Stimulated activated naive B cell treated with anti-CD40 and anti-IgM and Interleukin-4, amounts not matched to agents 10 μg/mL and 1 μg/mL and 100 μg/mL, for 72 hours (primary cell): Measurements from ENCODE around the gene RPRD1A.
A peak's percentile ranks its signal among the peaks of the same experiment; 100 is the strongest.
"Not testable (repeated sequence)": the region's sequence is repeated elsewhere in the genome, so short reads cannot be mapped to it uniquely, and the experiment has no call there.

Experiments used
- ATAC-seq, 2 donors: fragments of 150-1000 bp; cut with Tn5 transposase; replicated peaks; 2 replicates each; pipeline ENCODE4 v1.10.0; 2021; ENCODE audit warnings: moderate library complexity in 1 of 2
- DNase-seq: peaks from one replicate; pipeline ENCODE4 v3.0.0; 2021
- H3K27ac Mint-ChIP-seq: one replicate; pipeline ENCODE4 v1.8.0; 2022; ENCODE audit warnings: mild to moderate bottlenecking, mixed read lengths
- H3K27me3 Mint-ChIP-seq, 2 donors: one replicate each; pipeline ENCODE4 v1.8.0; 2022; ENCODE audit warnings: mixed read lengths in 2 of 2
- H3K36me3 Mint-ChIP-seq, 2 donors: one replicate each; pipeline ENCODE4 v1.8.0; 2022; ENCODE audit warnings: mixed read lengths in 2 of 2, mild to moderate bottlenecking in 1 of 2
- H3K4me1 Mint-ChIP-seq, 2 donors: one replicate each; pipeline ENCODE4 v1.8.0; 2022; ENCODE audit warnings: mixed read lengths in 2 of 2, mild to moderate bottlenecking in 1 of 2
- H3K4me3 Mint-ChIP-seq, 2 donors: one replicate each; pipeline ENCODE4 v1.8.0; 2022; ENCODE audit warnings: mild to moderate bottlenecking in 2 of 2, mixed read lengths in 2 of 2, moderate library complexity in 1 of 2
- H3K9me3 Mint-ChIP-seq, 2 donors: one replicate each; pipeline ENCODE4 v1.8.0; 2022; ENCODE audit warnings: mixed read lengths in 2 of 2, mild to moderate bottlenecking in 1 of 2

RPRD1A gene

GRCh38 chr18:36094431-36094830 lies 27.1 kb upstream of the RPRD1A start:
- no peak for ATAC-seq
- no peak overlapping the region for H3K27ac Mint-ChIP-seq
- no peaks in the 10 kb centered on the region for H3K27me3 Mint-ChIP-seq
- DNase-seq = no peak
- no peaks in the 10 kb centered on the region for H3K4me1 Mint-ChIP-seq
- no peaks in the 10 kb centered on the region for H3K36me3 Mint-ChIP-seq
- no peak overlapping the region for H3K4me3 Mint-ChIP-seq
- H3K9me3 Mint-ChIP-seq = no peaks in the 10 kb centered on the region

- not testable (repeated sequence) for H3K27me3 Mint-ChIP-seq, H3K27ac Mint-ChIP-seq, ATAC-seq, H3K4me3 Mint-ChIP-seq, H3K36me3 Mint-ChIP-seq, H3K9me3 Mint-ChIP-seq, H3K4me1 Mint-ChIP-seq, DNase-seq
Observed at GRCh38 chr18:36092116-36092515, 24.8 kb upstream of the RPRD1A start.

GRCh38 chr18:36089001-36089400 lies 21.6 kb upstream of the RPRD1A start:
- Mint-ChIP-seq H3K4me1 (peaks cover 3 to 20% of the 10 kb centered on the region in 2 donors), H3K4me3 (no peak overlapping the region), H3K9me3 (peaks cover 0 to 2% of the 10 kb centered on the region in 2 donors), H3K27me3 (no peaks in the 10 kb centered on the region), H3K36me3 (peaks cover 0 to 1% of the 10 kb centered on the region in 2 donors), H3K27ac (no peak overlapping the region)
- ATAC-seq (no peak), DNase-seq (no peak)

- Mint-ChIP-seq H3K36me3 (peaks cover 2 to 4% of the 10 kb centered on the region in 2 donors), H3K4me1 (peaks cover 8 to 26% of the 10 kb centered on the region in 2 donors), H3K27me3 (no peaks in the 10 kb centered on the region)
Observed at GRCh38 chr18:36088256-36088655, 20.9 kb upstream of the RPRD1A start.

GRCh38 chr18:36086186-36086585 lies 18.8 kb upstream of the RPRD1A start:
- ATAC-seq (no peak), DNase-seq (no peak)
- H3K27ac Mint-ChIP-seq = no peak overlapping the region
- H3K4me3 Mint-ChIP-seq = no peak overlapping the region
- H3K4me1 Mint-ChIP-seq = peaks cover 14 to 39% of the 10 kb centered on the region in 2 donors
- no peaks in the 10 kb centered on the region for H3K27me3 Mint-ChIP-seq
- peaks cover 2 to 4% of the 10 kb centered on the region in 2 donors for H3K36me3 Mint-ChIP-seq
- H3K9me3 Mint-ChIP-seq = peaks cover 3 to 5% of the 10 kb centered on the region in 2 donors

More at GRCh38 chr18:36088256-36088655, 20.9 kb upstream of the RPRD1A start:
- DNase-seq (no peak), ATAC-seq (no peak)
- Mint-ChIP-seq H3K27ac (no peak overlapping the region), H3K4me3 (no peak overlapping the region), H3K9me3 (peaks cover 1 to 5% of the 10 kb centered on the region in 2 donors)

- H3K9me3 Mint-ChIP-seq = peaks cover 5% of the 10 kb centered on the region in 2 donors
- H3K36me3 Mint-ChIP-seq = peaks cover 2 to 4% of the 10 kb centered on the region in 2 donors
- DNase-seq = no peak
- H3K4me1 Mint-ChIP-seq = peaks cover 14 to 39% of the 10 kb centered on the region in 2 donors
- H3K4me3 Mint-ChIP-seq = no peak overlapping the region
- H3K27me3 Mint-ChIP-seq = no peaks in the 10 kb centered on the region
- ATAC-seq = no peak
- H3K27ac Mint-ChIP-seq = no peak overlapping the region
Observed at GRCh38 chr18:36085195-36085594, 17.8 kb upstream of the RPRD1A start.

GRCh38 chr18:36083729-36084128 lies 16.4 kb upstream of the RPRD1A start:
- Mint-ChIP-seq H3K27ac (peak overlapping the region; percentile 57), H3K4me1 (peaks cover 14 to 39% of the 10 kb centered on the region in 2 donors), H3K36me3 (peaks cover 2 to 4% of the 10 kb centered on the region in 2 donors), H3K27me3 (no peaks in the 10 kb centered on the region), H3K4me3 (peak overlapping the region; percentile 7 to 55), H3K9me3 (peaks cover 5% of the 10 kb centered on the region in 2 donors)
- DNase-seq (no peak), ATAC-seq (peak; percentile 88 to 96)

- not testable (repeated sequence) for H3K27ac Mint-ChIP-seq, H3K4me3 Mint-ChIP-seq, H3K36me3 Mint-ChIP-seq, H3K9me3 Mint-ChIP-seq, H3K27me3 Mint-ChIP-seq, ATAC-seq, DNase-seq
- H3K4me1 Mint-ChIP-seq = peaks cover 12 to 23% of the 10 kb centered on the region in 2 donors
Observed at GRCh38 chr18:36081118-36081517, 13.8 kb upstream of the RPRD1A start.

GRCh38 chr18:36078751-36079529 lies 11.6 kb upstream of the RPRD1A start:
- H3K27ac Mint-ChIP-seq = no peak overlapping the region
- H3K36me3 Mint-ChIP-seq = peaks cover 2% of the 10 kb centered on the region in 2 donors
- DNase-seq (no peak), ATAC-seq (no peak)
- peaks cover 2 to 5% of the 10 kb centered on the region in 2 donors for H3K9me3 Mint-ChIP-seq
- no peak overlapping the region for H3K4me3 Mint-ChIP-seq
- H3K27me3 Mint-ChIP-seq = no peaks in the 10 kb centered on the region
- H3K4me1 Mint-ChIP-seq = peaks cover 10 to 24% of the 10 kb centered on the region in 2 donors

GRCh38 chr18:36077764-36078163 lies 10.4 kb upstream of the RPRD1A start:
- H3K4me3 Mint-ChIP-seq, H3K9me3 Mint-ChIP-seq, DNase-seq, H3K27me3 Mint-ChIP-seq, H3K27ac Mint-ChIP-seq, ATAC-seq, H3K36me3 Mint-ChIP-seq: not testable (repeated sequence)
- peaks cover 4 to 13% of the 10 kb centered on the region in 2 donors for H3K4me1 Mint-ChIP-seq

- Mint-ChIP-seq H3K4me3 (no peak overlapping the region), H3K4me1 (peaks cover 0 to 6% of the 10 kb centered on the region in 2 donors), H3K36me3 (no peaks in the 10 kb centered on the region), H3K27ac (no peak overlapping the region), H3K27me3 (no peaks in the 10 kb centered on the region), H3K9me3 (peaks cover 0 to 2% of the 10 kb centered on the region in 2 donors)
- DNase-seq (no peak), ATAC-seq (peak; percentile 67 to 89)
Observed at GRCh38 chr18:36075862-36076587, 8.7 kb upstream of the RPRD1A start.

- Mint-ChIP-seq H3K27me3 (peaks cover 0 to 5% of the 10 kb centered on the region in 2 donors), H3K4me1 (peaks cover 0 to 6% of the 10 kb centered on the region in 2 donors), H3K9me3 (no peaks in the 10 kb centered on the region), H3K36me3 (no peaks in the 10 kb centered on the region), H3K4me3 (no peak overlapping the region), H3K27ac (no peak overlapping the region)
- no peak for ATAC-seq
- no peak for DNase-seq
Observed at GRCh38 chr18:36074435-36074834, 7.1 kb upstream of the RPRD1A start.

- Mint-ChIP-seq H3K27me3 (peaks cover 0 to 5% of the 10 kb centered on the region in 2 donors), H3K36me3 (no peaks in the 10 kb centered on the region), H3K27ac (no peak overlapping the region), H3K9me3 (no peaks in the 10 kb centered on the region), H3K4me1 (peaks cover 0 to 6% of the 10 kb centered on the region in 2 donors), H3K4me3 (no peak overlapping the region)
- no peak for DNase-seq
- ATAC-seq = no peak
Observed at GRCh38 chr18:36073676-36074075, 6.3 kb upstream of the RPRD1A start.

GRCh38 chr18:36072406-36072805 lies 5.0 kb upstream of the RPRD1A start:
- H3K4me1 Mint-ChIP-seq, H3K4me3 Mint-ChIP-seq, H3K27me3 Mint-ChIP-seq, DNase-seq, ATAC-seq, H3K27ac Mint-ChIP-seq, H3K9me3 Mint-ChIP-seq, H3K36me3 Mint-ChIP-seq: not testable (repeated sequence)

GRCh38 chr18:36066686-36067054 lies 689 bp downstream of the RPRD1A start:
- peaks cover 0 to 5% of the 10 kb centered on the region in 2 donors for H3K27me3 Mint-ChIP-seq
- peak overlapping the region; percentile 93 for H3K27ac Mint-ChIP-seq
- ATAC-seq = peak; percentile 5 to 17
- H3K9me3 Mint-ChIP-seq = peaks cover 0 to 3% of the 10 kb centered on the region in 2 donors
- peaks cover 15 to 22% of the 10 kb centered on the region in 2 donors for H3K36me3 Mint-ChIP-seq
- H3K4me1 Mint-ChIP-seq = peaks cover 24 to 43% of the 10 kb centered on the region in 2 donors
- DNase-seq = no peak
- H3K4me3 Mint-ChIP-seq = peak overlapping the region; percentile 88 to 92
